Fibroblast of gingiva (primary cell): ENCODE data around the gene SSBP2.

Source experiments
- DNase-seq: peaks from one replicate; pipeline ENCODE4 v3.0.0-alpha.2; 2011; ENCODE audit warnings: low read depth

The SSBP2 gene

GRCh38 chr5:81388169-81388568 lies 362.7 kb downstream of the SSBP2 start:
- DNase-seq: no peak

- no peak for DNase-seq
These were observed 367.0 kb downstream of the SSBP2 start for GRCh38 chr5:81383867-81384266.

- no peak for DNase-seq
These were observed 379.5 kb downstream of the SSBP2 start for GRCh38 chr5:81371354-81371876.

- no peak for DNase-seq
These were observed 380.0 kb downstream of the SSBP2 start for GRCh38 chr5:81370912-81371311.

- DNase-seq: no peak
These were observed 385.4 kb downstream of the SSBP2 start for GRCh38 chr5:81365541-81365940.

- DNase-seq: no peak
These were observed 387.6 kb downstream of the SSBP2 start for GRCh38 chr5:81363093-81363871.
